ENCODE results near the gene LYPLA2.
A peak's percentile ranks its signal among the peaks of the same experiment; 100 is the strongest.

The LYPLA2 gene

DNA sequence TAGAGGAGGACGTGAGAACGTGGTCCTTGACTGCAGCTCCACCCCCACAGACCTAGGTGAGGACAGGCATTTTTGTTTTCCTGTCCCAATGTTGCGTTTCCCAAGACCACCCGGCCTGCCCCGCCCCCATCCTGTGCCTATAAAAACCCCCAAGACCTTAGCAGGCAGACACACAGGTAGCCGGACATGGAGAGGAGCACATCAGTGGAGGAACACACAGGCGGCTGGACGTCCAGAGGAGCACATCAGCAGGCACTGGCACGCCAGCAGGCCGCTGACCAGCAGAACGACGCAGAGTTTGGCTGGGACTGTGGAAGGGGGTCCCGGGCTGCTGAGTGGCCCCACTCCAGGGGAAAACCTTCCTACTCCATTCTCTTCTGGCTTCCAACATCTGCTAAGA lies 47.0 kb downstream of the LYPLA2 start:
- no peak for DNase-seq (ENCODE audit: low read depth)

DNA sequence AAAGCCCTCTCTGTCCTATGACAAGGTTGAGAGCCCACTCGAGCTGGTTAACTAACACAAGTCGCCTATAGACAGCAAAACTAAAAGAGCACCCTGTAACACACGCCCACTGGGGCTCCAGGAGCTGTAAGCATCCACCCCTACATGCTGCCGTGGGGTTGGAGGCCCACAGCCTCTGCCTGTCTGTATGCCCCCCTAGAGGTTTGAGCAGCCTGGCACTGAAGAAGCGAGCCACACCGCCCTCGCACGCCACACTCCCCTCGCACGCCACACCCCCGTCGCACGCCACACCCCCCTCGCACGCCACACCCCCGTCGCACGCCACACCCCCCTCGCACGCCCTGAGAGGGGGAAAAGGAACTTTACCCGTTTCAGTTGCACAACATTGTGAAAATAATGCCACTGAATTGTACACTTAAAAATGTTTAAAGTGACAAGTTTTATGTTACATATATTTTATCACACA lies 47.5 kb downstream of the LYPLA2 start:
- DNase-seq (ENCODE audit: low read depth) = peak; percentile 57

- no peak for DNase-seq (ENCODE audit: low read depth)
Observed at GRCh38 chr1:23843644-23844043, 52.7 kb downstream of the LYPLA2 start.

Measured in stimulated activated CD8-positive, alpha-beta memory T cell treated with anti-CD3 and anti-CD28 coated beads, Interleukin-7, amount 100 ng/mL, for 24 hours (primary cell).